HL-60 (cell line): ENCODE data around the gene KNOP1.

Experiments
- CTCF ChIP-seq: IDR thresholded peaks from one replicate; pipeline ENCODE4 v1.5.1; 2011; ENCODE audit warnings: low read length, control low read depth, inconsistent platforms; ENCODE audit not compliant: insufficient read depth
- GABPA ChIP-seq: IDR thresholded peaks from 2 replicates; pipeline ENCODE4 v1.6.1; 2012; ENCODE audit warnings: low read depth
- POLR2AphosphoS5 ChIP-seq: IDR thresholded peaks from 2 replicates; pipeline ENCODE4 v1.6.1; 2012; ENCODE audit warnings: low read depth
- REST ChIP-seq: IDR thresholded peaks from 2 replicates; pipeline ENCODE4 v1.6.1; 2012; ENCODE audit warnings: low read depth; ENCODE audit not compliant: insufficient replicate concordance

- TF ChIP-seq CTCF: no peak
- no peak for TF ChIP-seq POLR2AphosphoS5
- TF ChIP-seq REST: no peak
- no peak for TF ChIP-seq GABPA
Measured at GRCh38 chr16:19677402-19677801, 40.6 kb downstream of the KNOP1 start.
